HG03342 (cell line): ENCODE results near the gene RPL10L.

Experiments used
- ATAC-seq: cut with Tn5 transposase; IDR thresholded peaks from one replicate; pipeline ENCODE4 v1.9.1; 2021; ENCODE audit warnings: mild to moderate bottlenecking, moderate library complexity; ENCODE audit not compliant: unreplicated experiment

The RPL10L gene

GRCh38 chr14:46651526-46652144 lies at the start of gene RPL10L:
Gene RPL10L (minus strand): TSS chr14:46651781. CDS start chr14:46651736, 45 bp downstream.
- ATAC-seq = no peak

GRCh38 chr14:46691819-46692218 lies 40.2 kb upstream of the RPL10L start:
- ATAC-seq = no peak

GRCh38 chr14:46686652-46687051 lies 35.1 kb upstream of the RPL10L start:
- no peak for ATAC-seq

GRCh38 chr14:46672128-46672527 lies 20.5 kb upstream of the RPL10L start:
- ATAC-seq = no peak

- no peak for ATAC-seq
Observed at GRCh38 chr14:46663382-46663781, 11.8 kb upstream of the RPL10L start.

GRCh38 chr14:46661728-46662127 lies 10.1 kb upstream of the RPL10L start:
- no peak for ATAC-seq

GRCh38 chr14:46653031-46653755 lies 1.6 kb upstream of the RPL10L start:
- no peak for ATAC-seq

GRCh38 chr14:46646796-46647195 lies 4.8 kb downstream of the RPL10L start:
- ATAC-seq = no peak

GRCh38 chr14:46626876-46627275 lies 24.7 kb downstream of the RPL10L start:
- ATAC-seq = no peak
